Thyroid gland (tissue), 4 donors: ENCODE results near the gene MYLK.

ENCODE experiments used
- POLR2A ChIP-seq, 2 donors: fragments of 450-650 bp; IDR thresholded peaks; one replicate each; pipeline ENCODE4 v1.6.1; 2017; ENCODE audit warnings: antibody characterized with exemption in 2 of 2, mild to moderate bottlenecking in 2 of 2, moderate library complexity in 1 of 2
- TF ChIP-seq, protein P1 (sequence below), 6 experiments: fragments of 200-600 bp in 3 of 6; fragments of 450-650 bp in 3 of 6; sonication (generic) in 3 of 6; IDR thresholded peaks; one replicate each; pipeline ENCODE4 v1.5.1; 2016 to 2019; ENCODE audit warnings: antibody characterized with exemption in 6 of 6, mild to moderate bottlenecking in 2 of 6, inconsistent platforms in 1 of 6, moderate library complexity in 1 of 6

DNA sequence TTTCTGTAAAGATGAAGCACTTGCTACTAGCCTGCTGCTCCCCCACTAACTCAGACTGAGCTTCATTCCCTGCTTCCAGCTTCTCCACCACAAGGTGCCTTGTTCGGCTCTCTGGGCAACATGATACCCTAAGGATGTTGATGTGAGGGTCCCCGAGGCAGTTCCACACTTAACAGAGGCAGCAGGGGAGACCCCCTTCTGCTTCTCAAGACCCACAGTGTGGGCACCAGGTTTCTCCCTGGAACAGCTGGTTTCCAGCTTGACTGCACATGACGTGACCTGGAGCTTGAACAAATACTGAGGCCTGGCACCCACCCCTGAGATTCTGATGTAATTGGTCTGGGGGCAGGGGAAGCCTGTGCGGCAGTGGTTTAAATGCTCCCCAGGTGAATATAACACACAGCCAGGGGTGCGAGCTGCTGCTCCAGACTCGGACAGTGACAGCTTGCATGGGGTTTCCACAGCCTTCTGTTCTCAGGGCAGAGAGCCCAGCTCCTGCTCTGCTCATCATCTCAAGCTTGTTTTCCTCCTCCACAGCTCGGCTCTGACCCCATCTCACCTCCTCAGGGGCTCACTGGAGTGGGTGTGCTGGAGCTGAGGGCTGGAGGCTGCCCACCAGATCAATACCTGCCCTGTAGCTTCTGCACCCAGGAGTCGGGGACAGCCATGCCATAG, 204.3 kb downstream of the MYLK start:
- TF ChIP-seq, protein P1, sequence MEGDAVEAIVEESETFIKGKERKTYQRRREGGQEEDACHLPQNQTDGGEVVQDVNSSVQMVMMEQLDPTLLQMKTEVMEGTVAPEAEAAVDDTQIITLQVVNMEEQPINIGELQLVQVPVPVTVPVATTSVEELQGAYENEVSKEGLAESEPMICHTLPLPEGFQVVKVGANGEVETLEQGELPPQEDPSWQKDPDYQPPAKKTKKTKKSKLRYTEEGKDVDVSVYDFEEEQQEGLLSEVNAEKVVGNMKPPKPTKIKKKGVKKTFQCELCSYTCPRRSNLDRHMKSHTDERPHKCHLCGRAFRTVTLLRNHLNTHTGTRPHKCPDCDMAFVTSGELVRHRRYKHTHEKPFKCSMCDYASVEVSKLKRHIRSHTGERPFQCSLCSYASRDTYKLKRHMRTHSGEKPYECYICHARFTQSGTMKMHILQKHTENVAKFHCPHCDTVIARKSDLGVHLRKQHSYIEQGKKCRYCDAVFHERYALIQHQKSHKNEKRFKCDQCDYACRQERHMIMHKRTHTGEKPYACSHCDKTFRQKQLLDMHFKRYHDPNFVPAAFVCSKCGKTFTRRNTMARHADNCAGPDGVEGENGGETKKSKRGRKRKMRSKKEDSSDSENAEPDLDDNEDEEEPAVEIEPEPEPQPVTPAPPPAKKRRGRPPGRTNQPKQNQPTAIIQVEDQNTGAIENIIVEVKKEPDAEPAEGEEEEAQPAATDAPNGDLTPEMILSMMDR (IDR thresholded peaks at IDR 0.05): no peak
- no peak for TF ChIP-seq POLR2A (IDR thresholded peaks at IDR 0.05)
